Hematopoietic multipotent progenitor cell treated with erythropoietin and hydrocortisone succinate and interleukin-3 and kit ligand, for 6 days (in vitro differentiated cells): ENCODE results near the gene OAF.
"Not testable (repeated sequence)": the region's sequence is repeated elsewhere in the genome, so short reads cannot be mapped to it uniquely, and the experiment has no call there.

Source experiments
- DNase-seq: peaks from one replicate; pipeline ENCODE4 v3.0.0-alpha.2; 2015

The OAF gene

GRCh38 chr11:120244476-120245365 lies 33.9 kb downstream of the OAF start:
- DNase-seq, result no peak

GRCh38 chr11:120245434-120245833 lies 34.6 kb downstream of the OAF start:
- no peak for DNase-seq

- no peak for DNase-seq
Observed at GRCh38 chr11:120248551-120249278, 37.9 kb downstream of the OAF start.

GRCh38 chr11:120249279-120250262 lies 38.7 kb downstream of the OAF start:
- no peak for DNase-seq

- not testable (repeated sequence) for DNase-seq
Observed at GRCh38 chr11:120253377-120253776, 42.5 kb downstream of the OAF start.

- no peak for DNase-seq
Observed at GRCh38 chr11:120254788-120255518, 44.1 kb downstream of the OAF start.

- no peak for DNase-seq
Observed at GRCh38 chr11:120255519-120255866, 44.7 kb downstream of the OAF start.

- no peak for DNase-seq
Observed at GRCh38 chr11:120256178-120256577, 45.3 kb downstream of the OAF start.

GRCh38 chr11:120256779-120257178 lies 45.9 kb downstream of the OAF start:
- no peak for DNase-seq

- no peak for DNase-seq
Observed at GRCh38 chr11:120257346-120257745, 46.5 kb downstream of the OAF start.

- DNase-seq, result no peak
Observed at GRCh38 chr11:120258661-120259060, 47.8 kb downstream of the OAF start.

GRCh38 chr11:120259241-120259640 lies 48.4 kb downstream of the OAF start:
- DNase-seq, result no peak

GRCh38 chr11:120259988-120260565 lies 49.2 kb downstream of the OAF start:
- DNase-seq, result no peak

GRCh38 chr11:120260616-120261015 lies 49.8 kb downstream of the OAF start:
- no peak for DNase-seq

- no peak for DNase-seq
Observed at GRCh38 chr11:120261321-120261720, 50.5 kb downstream of the OAF start.

GRCh38 chr11:120261931-120262330 lies 51.1 kb downstream of the OAF start:
- DNase-seq, result no peak

GRCh38 chr11:120267319-120267718 lies 56.5 kb downstream of the OAF start:
- no peak for DNase-seq

- no peak for DNase-seq
Observed at GRCh38 chr11:120268686-120269085, 57.9 kb downstream of the OAF start.

- no peak for DNase-seq
Observed at GRCh38 chr11:120270386-120270785, 59.6 kb downstream of the OAF start.

- DNase-seq, result no peak
Observed at GRCh38 chr11:120271672-120272071, 60.8 kb downstream of the OAF start.

GRCh38 chr11:120272303-120272702 lies 61.5 kb downstream of the OAF start:
- DNase-seq, result no peak

- DNase-seq, result no peak
Observed at GRCh38 chr11:120273432-120273831, 62.6 kb downstream of the OAF start.
